IgD-negative memory B cell (primary cell): Measurements from ENCODE around the gene RAB3A. TPM values are rescaled to one million over a fixed set of nuclear protein-coding genes. Genes with fewer than 3 reads are reported as not detected.
A peak's percentile ranks its signal among the peaks of the same experiment; 100 is the strongest.

Experiments used
- H3K27ac Mint-ChIP-seq, 3 donors: one replicate each; pipeline ENCODE4 v1.8.0; 2020 to 2022; ENCODE audit warnings: mild to moderate bottlenecking in 3 of 3, mixed read lengths in 3 of 3, moderate library complexity in 1 of 3
- H3K27me3 Mint-ChIP-seq: one replicate; pipeline ENCODE4 v1.8.0; 2021; ENCODE audit warnings: mixed read lengths
- H3K36me3 Mint-ChIP-seq: one replicate; pipeline ENCODE4 v1.8.0; 2020; ENCODE audit warnings: mild to moderate bottlenecking, mixed read lengths
- H3K4me1 Mint-ChIP-seq, 3 donors: one replicate each; pipeline ENCODE4 v1.8.0; 2020 to 2022; ENCODE audit warnings: mixed read lengths in 3 of 3, mild to moderate bottlenecking in 1 of 3
- H3K4me3 Mint-ChIP-seq, 4 donors: one replicate each; pipeline ENCODE4 v1.8.0; 2020 to 2022; ENCODE audit warnings: mild to moderate bottlenecking in 4 of 4, mixed read lengths in 4 of 4, moderate library complexity in 3 of 4
- H3K9me3 Mint-ChIP-seq, 3 donors: one replicate each; pipeline ENCODE4 v1.8.0; 2020 to 2021; ENCODE audit warnings: mixed read lengths in 3 of 3, mild to moderate bottlenecking in 1 of 3
- polyA plus RNA-seq: library from polyadenylated mRNA; unstranded; fragments of 300-500 nt; fragmentation: Illumina TruSeq; gene quantifications from one replicate; pipeline ENCODE4 v1.2.3, GENCODE V29; 2021

The RAB3A gene
- 1.5 TPM for polyA plus RNA-seq

DNA sequence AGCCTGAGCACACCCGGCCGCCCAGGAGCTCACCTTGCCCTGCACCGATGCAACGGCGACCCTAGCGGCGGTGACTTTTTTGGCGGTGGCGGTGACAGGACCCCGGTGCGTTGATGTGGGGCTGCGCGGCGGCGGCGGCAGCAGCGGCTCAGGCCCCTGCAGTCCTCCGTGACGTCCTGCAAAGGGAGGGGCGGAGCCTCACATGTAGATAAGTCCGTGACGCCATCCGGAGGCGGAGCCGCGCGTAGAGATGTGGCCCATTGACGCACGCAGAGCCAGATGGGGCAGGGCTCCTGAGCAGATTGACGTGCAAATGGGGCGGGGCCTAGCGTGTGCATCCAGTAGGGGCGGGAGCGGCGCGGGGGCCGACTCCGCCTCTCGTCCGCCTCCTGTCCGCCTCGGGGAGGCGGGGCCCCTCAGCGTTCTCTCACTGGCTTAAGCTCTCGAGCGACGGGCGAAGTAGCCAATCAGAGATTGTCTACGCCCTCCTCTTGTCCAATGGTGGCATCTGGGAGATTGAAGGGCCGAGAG lies at the start of gene RAB3A:
Gene RAB3A, minus strand, starts transcription at position 180 of the 531 bp plus-strand sequence. CDS start 1,302 bp downstream, outside the sequence.
- H3K27me3 Mint-ChIP-seq = no peaks in the 10 kb centered on the region
- peak within 1 kb of the TSS; percentile 93 to 99 (median 95) for H3K4me3 Mint-ChIP-seq
- peaks cover 10 to 14% (median 13%) of the 10 kb centered on the region in 3 donors for H3K4me1 Mint-ChIP-seq
- H3K36me3 Mint-ChIP-seq = no peaks in the 10 kb centered on the region
- H3K9me3 Mint-ChIP-seq = no peaks in the 10 kb centered on the region
- peak within 1 kb of the TSS; percentile 90 to 97 (median 96) for H3K27ac Mint-ChIP-seq

DNA sequence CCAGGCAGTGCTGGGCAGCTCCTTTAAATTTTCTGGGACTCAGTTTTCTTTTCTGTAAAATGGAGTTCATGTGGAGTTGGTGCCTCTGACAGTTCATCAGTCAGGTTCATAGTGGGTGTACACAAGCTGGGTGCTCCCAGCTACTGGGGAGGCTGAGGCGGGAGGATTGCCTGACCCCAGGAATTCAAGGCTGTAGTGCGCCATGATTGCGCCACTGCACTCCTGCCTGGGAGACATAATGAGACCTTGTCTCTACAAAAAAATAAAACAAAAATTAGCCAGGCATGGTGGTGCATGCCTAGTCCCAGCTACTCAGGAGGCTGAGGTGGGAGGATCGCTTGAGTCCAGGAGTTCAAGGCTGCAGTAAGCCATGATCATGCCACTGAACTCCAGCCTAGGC lies 49.3 kb upstream of the RAB3A start:
- Mint-ChIP-seq H3K36me3 (peaks cover 1% of the 10 kb centered on the region), H3K27me3 (peaks cover 4% of the 10 kb centered on the region), H3K4me1 (peaks cover 21 to 28% (median 22%) of the 10 kb centered on the region in 3 donors), H3K4me3 (peak overlapping the region in 1 of 4 donors; percentile 76), H3K27ac (peak overlapping the region in 2 of 3 donors; percentile 35 to 54), H3K9me3 (no peaks in the 10 kb centered on the region)

DNA sequence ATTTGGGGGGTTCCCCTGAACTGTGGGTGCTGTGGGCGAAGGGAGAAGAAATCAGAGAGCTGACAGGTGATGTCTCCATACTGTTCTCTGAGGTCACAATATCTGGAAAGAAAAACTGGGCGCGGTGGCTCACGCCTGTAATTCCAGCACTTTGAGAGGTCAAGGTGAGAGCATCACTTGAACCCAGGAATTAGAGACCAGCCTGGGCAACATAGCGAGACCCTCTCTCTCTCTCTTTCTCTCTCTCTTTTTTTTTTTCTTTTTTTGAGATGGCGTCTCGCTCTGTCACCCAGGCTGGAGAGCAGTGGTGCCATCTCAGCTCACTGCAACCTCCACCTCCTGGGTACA lies 48.5 kb upstream of the RAB3A start:
- Mint-ChIP-seq H3K9me3 (no peaks in the 10 kb centered on the region), H3K27me3 (peaks cover 4% of the 10 kb centered on the region), H3K27ac (peak overlapping the region in 1 of 3 donors; percentile 25)

GRCh38 chr19:18251587-18252369 lies 47.9 kb upstream of the RAB3A start:
- peak overlapping the region in 1 of 4 donors; percentile 67 for H3K4me3 Mint-ChIP-seq
- H3K4me1 Mint-ChIP-seq = peaks cover 21 to 28% (median 22%) of the 10 kb centered on the region in 3 donors
- peak overlapping the region in 1 of 3 donors; percentile 25 for H3K27ac Mint-ChIP-seq
- H3K27me3 Mint-ChIP-seq = peaks cover 4% of the 10 kb centered on the region
- no peaks in the 10 kb centered on the region for H3K9me3 Mint-ChIP-seq
- H3K36me3 Mint-ChIP-seq = peaks cover under 1% of the 10 kb centered on the region

More for the DNA sequence above, 48.5 kb upstream of the RAB3A start:
- peaks cover 1% of the 10 kb centered on the region for H3K36me3 Mint-ChIP-seq
- peak overlapping the region in 1 of 4 donors; percentile 67 for H3K4me3 Mint-ChIP-seq
- peaks cover 21 to 28% (median 22%) of the 10 kb centered on the region in 3 donors for H3K4me1 Mint-ChIP-seq

GRCh38 chr19:18249834-18250233 lies 46.0 kb upstream of the RAB3A start:
- H3K4me3 Mint-ChIP-seq = no peak overlapping the region
- no peaks in the 10 kb centered on the region for H3K9me3 Mint-ChIP-seq
- peaks cover 3% of the 10 kb centered on the region for H3K27me3 Mint-ChIP-seq
- peaks cover 19 to 22% (median 19%) of the 10 kb centered on the region in 3 donors for H3K4me1 Mint-ChIP-seq
- H3K36me3 Mint-ChIP-seq = peaks cover 2% of the 10 kb centered on the region
- no peak overlapping the region for H3K27ac Mint-ChIP-seq

GRCh38 chr19:18245297-18245696 lies 41.5 kb upstream of the RAB3A start:
- Mint-ChIP-seq H3K36me3 (peaks cover 2% of the 10 kb centered on the region), H3K4me1 (peaks cover 0 to 1% (median 0%) of the 10 kb centered on the region in 3 donors), H3K4me3 (no peak overlapping the region), H3K27me3 (peaks cover 10% of the 10 kb centered on the region), H3K27ac (no peak overlapping the region), H3K9me3 (no peaks in the 10 kb centered on the region)

- Mint-ChIP-seq H3K9me3 (no peaks in the 10 kb centered on the region), H3K27ac (no peak overlapping the region), H3K4me1 (peaks cover 0 to 4% (median 0%) of the 10 kb centered on the region in 3 donors), H3K4me3 (no peak overlapping the region), H3K36me3 (no peaks in the 10 kb centered on the region), H3K27me3 (peaks cover 32% of the 10 kb centered on the region)
Measured at GRCh38 chr19:18239303-18239702, 35.5 kb upstream of the RAB3A start.

- H3K36me3 Mint-ChIP-seq = no peaks in the 10 kb centered on the region
- H3K9me3 Mint-ChIP-seq = peaks cover 0 to 1% (median 0%) of the 10 kb centered on the region in 3 donors
- H3K27ac Mint-ChIP-seq = no peak overlapping the region
- H3K4me3 Mint-ChIP-seq = peak overlapping the region in 1 of 4 donors; percentile 60
- H3K4me1 Mint-ChIP-seq = peaks cover 7 to 13% (median 9%) of the 10 kb centered on the region in 3 donors
- H3K27me3 Mint-ChIP-seq = peaks cover 53% of the 10 kb centered on the region
Measured at GRCh38 chr19:18234194-18234593, 30.4 kb upstream of the RAB3A start.

DNA sequence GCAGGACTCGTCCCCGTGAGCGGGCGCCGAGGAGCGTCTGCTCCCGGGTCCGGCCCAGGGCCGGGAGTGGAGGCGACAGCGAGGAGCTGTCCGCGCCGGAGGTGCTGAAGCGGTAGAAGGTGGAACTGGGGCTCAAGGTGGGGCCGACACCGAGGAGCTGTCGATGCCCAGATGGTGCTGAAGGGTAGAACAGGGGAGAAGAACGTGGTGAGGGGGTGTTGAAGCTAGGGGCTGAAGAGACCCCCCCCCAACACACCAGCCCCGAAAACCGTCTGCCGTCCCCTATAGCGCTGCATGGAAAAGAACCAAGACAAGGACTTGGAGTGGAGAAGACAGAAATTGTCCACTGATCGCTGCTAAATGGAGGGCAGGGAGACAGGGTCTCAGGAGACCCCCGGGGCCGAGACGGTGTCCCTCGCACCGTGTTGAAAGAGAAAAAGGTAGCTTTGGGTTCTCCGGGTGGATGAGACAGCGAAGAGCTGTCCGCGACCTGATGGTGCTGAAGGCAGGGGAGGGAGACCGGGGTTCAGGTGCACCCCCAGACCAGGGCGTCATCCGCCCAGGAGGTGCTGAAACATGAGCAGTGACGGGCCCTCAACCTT lies 29.5 kb upstream of the RAB3A start:
- Mint-ChIP-seq H3K27ac (peak overlapping the region in 1 of 3 donors; percentile 18), H3K9me3 (peaks cover 0 to 1% (median 0%) of the 10 kb centered on the region in 3 donors)

DNA sequence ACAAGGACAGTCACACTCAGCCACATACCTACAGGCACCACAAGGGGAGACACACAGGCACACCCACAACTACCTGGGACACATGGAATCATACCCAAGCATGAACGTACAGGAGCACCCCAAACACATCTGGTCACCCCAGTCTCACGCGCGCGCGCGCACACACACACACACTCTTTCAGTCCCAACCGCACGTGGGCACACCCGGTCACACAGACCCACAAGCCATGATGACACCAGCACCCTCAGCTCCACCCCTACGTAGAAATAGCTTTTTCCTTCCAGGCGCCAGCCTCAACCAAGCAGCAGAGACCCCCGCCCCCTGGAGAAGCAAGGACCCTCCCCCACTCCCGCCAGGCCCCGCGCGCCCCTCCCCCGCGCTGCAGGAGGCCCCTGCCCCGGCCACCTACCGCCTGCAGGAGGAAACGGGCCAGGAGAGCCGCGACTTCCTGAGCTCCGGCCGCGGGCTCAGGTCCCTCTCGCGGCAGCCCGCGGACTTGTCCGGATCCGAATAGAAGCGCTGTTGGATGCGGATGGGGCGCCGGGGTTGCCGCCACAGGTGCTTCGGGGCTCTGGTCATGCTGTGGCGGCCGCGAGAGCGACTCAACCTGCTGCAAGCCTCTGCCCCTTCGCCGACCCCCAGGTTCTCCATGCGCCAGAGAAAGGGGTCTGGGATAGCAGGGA lies 28.8 kb upstream of the RAB3A start:
- Mint-ChIP-seq H3K4me3 (no peak overlapping the region), H3K27me3 (peaks cover 58% of the 10 kb centered on the region), H3K27ac (peak overlapping the region in 2 of 3 donors; percentile 23 to 28), H3K9me3 (peaks cover 0 to 1% (median 0%) of the 10 kb centered on the region in 3 donors), H3K36me3 (no peaks in the 10 kb centered on the region), H3K4me1 (peaks cover 7 to 13% (median 9%) of the 10 kb centered on the region in 3 donors)

More for the DNA sequence above, 29.5 kb upstream of the RAB3A start:
- peaks cover 52% of the 10 kb centered on the region for H3K27me3 Mint-ChIP-seq
- H3K4me1 Mint-ChIP-seq = peaks cover 7 to 13% (median 9%) of the 10 kb centered on the region in 3 donors
- no peaks in the 10 kb centered on the region for H3K36me3 Mint-ChIP-seq
- peak overlapping the region in 2 of 4 donors; percentile 17 to 31 for H3K4me3 Mint-ChIP-seq

GRCh38 chr19:18231775-18232174 lies 27.9 kb upstream of the RAB3A start:
- Mint-ChIP-seq H3K27me3 (peaks cover 61% of the 10 kb centered on the region), H3K36me3 (no peaks in the 10 kb centered on the region)

DNA sequence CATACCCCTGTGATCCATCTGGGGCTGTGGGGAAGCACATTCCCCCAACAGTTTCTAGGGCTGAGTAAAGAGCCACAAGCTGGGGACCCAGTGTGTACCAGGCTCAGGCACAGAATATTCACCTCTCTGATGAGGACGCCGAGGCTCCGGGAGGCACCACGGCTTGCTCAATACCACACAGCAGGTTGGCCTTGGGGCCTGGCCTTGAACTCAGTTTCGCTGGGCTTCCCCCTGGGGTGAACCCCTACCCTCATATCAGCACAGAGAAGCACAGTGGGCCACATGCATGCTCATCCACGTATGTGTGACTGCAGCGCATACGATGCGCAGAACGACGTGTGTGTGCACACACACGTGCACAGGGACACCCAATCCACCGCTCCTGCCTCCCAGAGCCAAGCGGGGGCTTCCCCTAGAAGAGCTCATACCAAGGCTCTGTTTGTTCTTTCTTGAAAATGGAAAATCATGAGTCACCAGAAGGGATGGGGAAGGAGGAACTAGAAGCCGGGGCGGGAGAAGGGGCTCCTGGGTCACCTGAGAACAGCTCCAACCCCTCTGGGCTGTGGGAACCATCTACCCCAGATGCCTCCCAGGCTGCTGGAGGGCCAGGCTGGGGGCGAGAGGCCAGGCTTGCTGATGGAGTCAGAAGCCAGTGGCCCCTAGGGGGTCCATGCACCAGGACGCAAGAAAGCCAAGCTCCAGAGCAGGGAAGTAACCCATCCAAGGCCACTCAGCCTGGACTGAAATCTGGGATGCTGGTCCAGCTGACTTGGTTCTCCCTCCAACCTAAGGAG lies 27.3 kb upstream of the RAB3A start:
- Mint-ChIP-seq H3K9me3 (peaks cover 0 to 1% (median 0%) of the 10 kb centered on the region in 3 donors), H3K4me3 (peak overlapping the region in 2 of 4 donors; percentile 72 to 75), H3K27ac (peak overlapping the region in 1 of 3 donors; percentile 23), H3K27me3 (peaks cover 59% of the 10 kb centered on the region), H3K36me3 (no peaks in the 10 kb centered on the region), H3K4me1 (peaks cover 7 to 16% (median 13%) of the 10 kb centered on the region in 3 donors)

More at GRCh38 chr19:18231775-18232174, 27.9 kb upstream of the RAB3A start:
- Mint-ChIP-seq H3K4me3 (peak overlapping the region in 2 of 4 donors; percentile 33 to 63), H3K9me3 (peaks cover 0 to 1% (median 0%) of the 10 kb centered on the region in 3 donors), H3K4me1 (peaks cover 9 to 14% (median 13%) of the 10 kb centered on the region in 3 donors), H3K27ac (peak overlapping the region in 1 of 3 donors; percentile 23)

DNA sequence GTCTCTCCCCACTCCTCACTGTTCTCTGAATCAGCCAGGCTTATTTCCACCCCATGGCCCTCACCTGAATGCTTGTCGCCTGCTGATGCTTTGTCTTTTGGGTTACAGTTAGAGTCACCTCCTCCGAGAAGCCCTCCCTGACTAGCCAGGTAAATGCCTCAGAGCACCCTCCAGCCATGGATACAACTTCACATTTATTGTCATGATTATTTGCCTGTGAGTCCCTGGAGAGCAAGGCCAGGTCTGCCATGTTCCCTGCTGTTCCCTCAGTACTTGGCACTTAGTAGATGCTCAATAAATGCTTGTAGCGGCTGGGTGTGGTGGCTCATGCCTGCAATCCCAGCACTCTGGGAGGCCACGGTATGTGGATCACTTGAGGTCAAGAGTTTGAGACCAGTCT lies 26.1 kb upstream of the RAB3A start:
- H3K4me1 Mint-ChIP-seq = peaks cover 8 to 20% (median 14%) of the 10 kb centered on the region in 3 donors
- H3K27me3 Mint-ChIP-seq = peaks cover 64% of the 10 kb centered on the region
- peaks cover 0 to 1% (median 0%) of the 10 kb centered on the region in 3 donors for H3K9me3 Mint-ChIP-seq
- H3K27ac Mint-ChIP-seq = peak overlapping the region in 1 of 3 donors; percentile 53
- no peaks in the 10 kb centered on the region for H3K36me3 Mint-ChIP-seq
- H3K4me3 Mint-ChIP-seq = peak overlapping the region in 1 of 4 donors; percentile 65

DNA sequence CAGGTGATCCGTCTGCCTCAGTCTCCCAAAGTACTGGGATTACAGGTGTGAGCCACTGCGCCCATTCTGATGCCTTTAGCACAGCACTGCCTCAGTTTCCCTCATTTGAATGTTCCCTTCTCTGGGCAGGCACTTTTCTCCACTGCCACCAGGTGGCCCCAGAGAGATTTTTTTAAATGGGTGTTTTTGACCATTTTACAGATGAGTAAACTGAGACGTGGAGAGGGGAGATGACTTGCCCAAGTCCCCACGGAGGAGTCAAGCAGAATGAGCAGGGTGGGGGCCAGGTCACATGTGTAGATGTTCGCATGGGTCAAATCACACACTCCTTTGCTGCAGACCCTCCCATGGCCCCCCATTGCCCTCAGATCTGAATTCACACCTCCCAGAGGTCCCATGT lies 25.6 kb upstream of the RAB3A start:
- Mint-ChIP-seq H3K27me3 (peaks cover 66% of the 10 kb centered on the region), H3K36me3 (no peaks in the 10 kb centered on the region), H3K4me1 (peaks cover 11 to 23% (median 17%) of the 10 kb centered on the region in 3 donors), H3K4me3 (peak overlapping the region in 1 of 4 donors; percentile 65), H3K9me3 (peaks cover 0 to 1% (median 0%) of the 10 kb centered on the region in 3 donors), H3K27ac (peak overlapping the region in 1 of 3 donors; percentile 76)
